ENCODE data around the gene PZP.

DNA sequence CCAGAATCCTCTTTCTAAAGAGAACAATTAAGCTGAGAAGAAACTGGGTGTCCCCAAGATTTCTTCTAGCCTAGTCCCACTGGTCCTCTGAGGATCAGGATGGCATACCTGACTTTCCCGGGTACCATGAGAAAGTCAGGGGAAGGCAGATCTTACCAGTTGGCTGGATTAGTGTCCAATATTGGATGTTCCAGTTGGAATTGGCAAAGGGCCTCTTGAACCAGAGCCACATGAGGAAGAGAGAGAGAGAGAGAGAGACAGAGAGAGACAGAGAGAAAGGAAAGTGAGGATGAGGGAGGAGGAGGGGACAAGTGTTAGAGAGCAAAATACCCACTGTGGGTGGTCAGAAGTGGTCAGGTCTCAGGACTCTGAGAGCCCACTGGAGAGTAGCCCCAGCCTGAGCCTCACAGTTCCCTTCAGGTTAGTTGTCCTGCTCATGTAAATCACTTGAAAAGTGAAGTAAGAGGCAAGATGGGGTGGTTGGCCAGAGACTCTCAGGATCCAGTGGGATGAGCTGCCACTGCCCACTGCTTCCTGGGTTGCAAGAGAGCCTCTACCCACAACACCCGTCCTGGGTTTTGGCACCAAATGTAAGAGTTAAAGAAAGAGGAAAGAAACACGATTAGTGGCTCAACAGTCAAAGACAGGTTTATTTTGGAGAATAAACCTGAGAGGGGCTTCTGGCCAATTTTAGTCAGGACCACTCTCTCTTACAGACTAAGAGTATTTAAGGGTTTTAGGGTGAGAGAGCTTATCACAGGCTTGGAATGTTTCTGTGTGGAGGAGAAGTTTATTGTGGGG, 64.1 kb downstream of the PZP start:
- TF ChIP-seq POLR2A (IDR thresholded peaks at IDR 0.05; ENCODE audit: low read length) (no peak), GATA1 (IDR thresholded peaks at IDR 0.05; ENCODE audit: low read depth, low read length) (no peak)
